Activated naive CD8-positive, alpha-beta T cell treated with anti-CD3 and anti-CD28 coated beads, Interleukin-2, amount 50 U/mL, for 24 hours (primary cell): Measurements from ENCODE around the gene CPO.

ENCODE experiments used
- ATAC-seq: fragments of 150-1000 bp; cut with Tn5 transposase; one replicate; pipeline ENCODE4 v1.10.0; 2021
- DNase-seq: peaks from one replicate; pipeline ENCODE4 v3.0.0; 2021
- H3K27ac Mint-ChIP-seq: one replicate; pipeline ENCODE4 v1.8.0; 2021; ENCODE audit warnings: mild to moderate bottlenecking, mixed read lengths
- H3K27me3 Mint-ChIP-seq: one replicate; pipeline ENCODE4 v1.8.0; 2021; ENCODE audit warnings: mixed read lengths
- H3K36me3 Mint-ChIP-seq: one replicate; pipeline ENCODE4 v1.8.0; 2021; ENCODE audit warnings: low read depth, mixed read lengths
- H3K4me1 Mint-ChIP-seq: one replicate; pipeline ENCODE4 v1.8.0; 2021; ENCODE audit warnings: mixed read lengths
- H3K4me3 Mint-ChIP-seq: one replicate; pipeline ENCODE4 v1.8.0; 2021; ENCODE audit warnings: mild to moderate bottlenecking, moderate library complexity, mixed read lengths
- H3K9me3 Mint-ChIP-seq: one replicate; pipeline ENCODE4 v1.8.0; 2021; ENCODE audit warnings: mixed read lengths

The CPO gene

DNA sequence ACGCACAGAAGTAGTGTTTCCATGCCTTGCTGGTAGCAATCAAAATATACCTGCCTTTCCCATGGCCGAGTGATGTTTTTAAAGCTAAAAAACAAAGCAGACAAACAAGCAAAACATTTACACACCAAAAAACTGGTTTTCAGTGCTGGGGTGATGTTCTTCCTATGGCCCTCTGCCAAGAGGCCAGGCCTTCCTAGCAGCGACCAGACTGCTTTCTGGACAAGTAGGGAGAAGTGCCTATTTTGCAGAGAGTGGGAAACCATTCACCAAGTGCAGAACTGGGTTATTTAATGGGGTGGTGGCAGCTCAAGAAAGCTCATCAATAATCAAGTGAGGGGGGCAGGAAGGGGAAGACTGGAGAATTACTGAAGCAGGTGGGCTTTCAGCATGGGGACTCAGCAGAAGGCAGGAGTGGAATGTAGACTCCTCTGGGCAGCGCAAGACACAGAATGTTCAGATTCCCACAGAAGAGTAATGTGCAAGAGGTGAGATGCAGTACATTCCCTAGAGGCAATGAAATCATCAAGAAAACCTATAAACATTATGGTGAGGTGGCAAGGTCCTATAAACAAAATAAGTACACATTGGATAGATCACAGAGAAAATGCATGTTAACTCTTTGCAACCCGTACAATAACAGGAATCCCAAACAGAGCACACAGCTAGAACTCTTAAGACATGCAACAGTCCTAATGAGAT, 44.0 kb downstream of the CPO start:
- peaks cover 5% of the 10 kb centered on the region for H3K27me3 Mint-ChIP-seq
- DNase-seq, result no peak
- no peaks in the 10 kb centered on the region for H3K9me3 Mint-ChIP-seq
- H3K36me3 Mint-ChIP-seq, result no peaks in the 10 kb centered on the region
- no peak overlapping the region for H3K27ac Mint-ChIP-seq
- no peak overlapping the region for H3K4me3 Mint-ChIP-seq
- H3K4me1 Mint-ChIP-seq, result peaks cover 20% of the 10 kb centered on the region
- no peak for ATAC-seq

DNA sequence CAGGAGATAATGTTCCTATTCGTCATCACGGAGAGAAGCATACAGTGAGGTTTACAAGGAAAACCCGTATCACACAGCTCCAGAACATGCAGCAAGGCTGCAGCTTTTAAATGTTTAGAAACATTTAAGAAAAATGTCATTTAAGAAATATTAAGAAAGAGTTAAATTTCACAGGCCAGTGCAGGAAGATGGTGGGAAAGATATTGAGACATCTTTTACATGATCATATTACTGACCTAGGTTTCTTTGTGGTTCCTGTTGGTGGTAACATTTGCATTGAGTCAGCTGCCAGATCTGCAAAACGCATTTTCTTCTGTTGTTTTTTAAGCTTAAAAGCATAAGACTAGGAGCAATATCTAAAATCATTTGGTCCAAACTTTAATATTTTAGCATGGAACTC, 44.9 kb downstream of the CPO start:
- no peaks in the 10 kb centered on the region for H3K27me3 Mint-ChIP-seq
- H3K4me3 Mint-ChIP-seq, result no peak overlapping the region
- ATAC-seq (no peak), DNase-seq (no peak)
- peaks cover 24% of the 10 kb centered on the region for H3K4me1 Mint-ChIP-seq
- H3K36me3 Mint-ChIP-seq, result no peaks in the 10 kb centered on the region
- no peak overlapping the region for H3K27ac Mint-ChIP-seq
- no peaks in the 10 kb centered on the region for H3K9me3 Mint-ChIP-seq

DNA sequence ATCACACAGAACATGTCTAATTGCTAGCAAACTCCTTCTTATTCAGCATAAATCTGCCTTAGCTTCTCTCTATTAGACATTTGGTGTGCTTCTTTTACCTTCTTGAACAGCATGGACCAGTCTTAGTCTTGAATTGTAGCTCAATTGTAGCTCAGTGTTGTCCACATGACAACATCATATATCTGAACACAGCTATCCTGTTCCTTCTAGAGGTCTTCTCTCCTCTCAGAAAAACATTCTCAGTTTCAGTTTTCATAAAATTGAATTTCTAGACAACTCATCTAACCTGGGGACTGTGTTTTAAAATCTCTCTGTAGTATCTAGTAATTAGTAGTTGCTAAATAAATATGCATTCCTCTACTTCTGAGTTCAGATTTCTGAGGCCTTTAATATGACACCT, 47.6 kb downstream of the CPO start:
- Mint-ChIP-seq H3K4me3 (no peak overlapping the region), H3K4me1 (peaks cover 31% of the 10 kb centered on the region), H3K27ac (no peak overlapping the region), H3K27me3 (no peaks in the 10 kb centered on the region), H3K36me3 (no peaks in the 10 kb centered on the region), H3K9me3 (no peaks in the 10 kb centered on the region)
- DNase-seq (no peak), ATAC-seq (no peak)

DNA sequence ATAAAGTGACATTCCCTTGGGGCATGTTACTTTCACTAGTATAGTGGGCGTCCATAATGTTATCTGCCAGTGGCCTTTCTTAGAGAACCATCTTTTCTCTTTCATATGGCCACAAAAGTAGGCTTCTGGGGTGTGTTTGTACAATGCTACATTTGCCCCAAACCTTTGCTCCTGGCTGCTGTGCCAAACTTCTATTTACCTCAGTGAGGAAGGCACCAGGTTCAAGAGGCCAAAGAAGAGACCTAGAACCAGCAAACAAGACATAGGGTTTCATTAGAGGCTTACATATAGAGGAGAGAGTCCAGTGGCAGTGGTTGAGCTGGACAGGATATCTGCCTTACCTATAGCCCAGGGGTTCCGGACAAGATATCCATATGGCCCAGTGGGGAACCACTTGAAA, 48.5 kb downstream of the CPO start:
- ATAC-seq, result no peak
- H3K27ac Mint-ChIP-seq, result no peak overlapping the region
- no peak overlapping the region for H3K4me3 Mint-ChIP-seq
- DNase-seq, result no peak
- H3K27me3 Mint-ChIP-seq, result no peaks in the 10 kb centered on the region
- no peaks in the 10 kb centered on the region for H3K9me3 Mint-ChIP-seq
- no peaks in the 10 kb centered on the region for H3K36me3 Mint-ChIP-seq
- H3K4me1 Mint-ChIP-seq, result peaks cover 31% of the 10 kb centered on the region

DNA sequence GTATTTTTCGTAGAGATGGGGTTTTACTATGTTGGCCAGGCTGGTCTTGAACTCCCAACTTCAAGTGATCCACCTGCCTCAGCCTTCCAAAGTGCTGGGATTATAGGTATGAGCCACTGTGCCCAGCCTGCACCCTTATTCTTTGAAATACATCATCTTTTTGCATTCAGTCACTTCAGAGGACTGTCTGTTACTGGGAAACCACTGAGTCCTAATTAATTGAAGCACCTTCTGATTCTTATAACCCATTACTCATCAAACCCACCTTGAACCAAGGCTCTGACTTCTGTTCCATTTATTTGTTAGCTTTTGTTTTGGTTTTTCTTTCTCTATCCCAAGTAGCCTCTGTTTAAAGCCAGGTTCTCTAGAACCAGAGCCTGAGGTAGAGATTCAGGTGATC, 49.6 kb downstream of the CPO start:
- no peak overlapping the region for H3K4me3 Mint-ChIP-seq
- no peaks in the 10 kb centered on the region for H3K27me3 Mint-ChIP-seq
- no peaks in the 10 kb centered on the region for H3K36me3 Mint-ChIP-seq
- H3K4me1 Mint-ChIP-seq, result peaks cover 31% of the 10 kb centered on the region
- no peaks in the 10 kb centered on the region for H3K9me3 Mint-ChIP-seq
- DNase-seq (no peak), ATAC-seq (no peak)
- H3K27ac Mint-ChIP-seq, result no peak overlapping the region

DNA sequence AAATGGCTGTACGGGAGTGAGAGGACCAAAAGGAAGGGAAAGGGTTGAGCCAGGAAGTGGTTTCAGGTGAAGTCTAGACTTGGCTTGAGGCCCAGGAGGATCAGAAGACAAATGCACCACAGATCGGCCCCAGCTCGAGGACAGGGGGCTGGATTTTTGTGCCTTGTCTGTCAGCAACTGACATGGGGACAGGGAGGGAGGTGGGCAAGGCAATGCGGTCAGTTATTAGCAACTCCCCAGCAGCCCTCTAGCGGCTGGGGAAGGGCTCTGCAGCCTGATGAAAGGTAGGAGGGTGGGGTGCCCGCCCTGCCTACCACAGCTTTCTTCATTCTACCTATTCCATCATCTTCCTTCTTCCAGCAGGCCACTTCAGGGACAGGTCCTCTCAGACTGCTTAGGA, 50.0 kb downstream of the CPO start:
- H3K4me3 Mint-ChIP-seq, result no peak overlapping the region
- H3K27ac Mint-ChIP-seq, result no peak overlapping the region
- H3K4me1 Mint-ChIP-seq, result peaks cover 28% of the 10 kb centered on the region
- DNase-seq (peak; percentile 22), ATAC-seq (peak; percentile 59)
- no peaks in the 10 kb centered on the region for H3K36me3 Mint-ChIP-seq
- no peaks in the 10 kb centered on the region for H3K9me3 Mint-ChIP-seq
- no peaks in the 10 kb centered on the region for H3K27me3 Mint-ChIP-seq

DNA sequence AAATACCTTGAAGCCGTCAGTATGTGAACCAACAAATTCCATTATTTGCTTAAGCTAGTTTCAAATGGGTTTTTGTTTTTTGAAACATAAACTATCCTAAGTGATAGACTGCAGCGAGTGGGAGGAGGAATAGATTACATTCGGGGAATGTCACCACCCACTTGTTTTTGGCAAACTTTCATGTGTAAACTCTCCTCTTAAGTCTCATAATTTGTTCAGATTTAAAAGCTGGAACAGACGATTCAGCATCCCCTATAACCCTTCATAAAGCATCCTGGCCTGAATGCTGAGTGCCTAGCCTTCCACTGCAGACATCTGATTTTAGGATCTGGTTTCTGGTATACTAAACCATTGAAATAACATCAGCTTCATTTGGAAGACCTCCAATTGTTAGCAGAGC, 51.0 kb downstream of the CPO start:
- Mint-ChIP-seq H3K9me3 (no peaks in the 10 kb centered on the region), H3K36me3 (no peaks in the 10 kb centered on the region), H3K4me1 (peaks cover 24% of the 10 kb centered on the region), H3K27me3 (no peaks in the 10 kb centered on the region), H3K27ac (no peak overlapping the region), H3K4me3 (no peak overlapping the region)
- DNase-seq, result no peak
- no peak for ATAC-seq

DNA sequence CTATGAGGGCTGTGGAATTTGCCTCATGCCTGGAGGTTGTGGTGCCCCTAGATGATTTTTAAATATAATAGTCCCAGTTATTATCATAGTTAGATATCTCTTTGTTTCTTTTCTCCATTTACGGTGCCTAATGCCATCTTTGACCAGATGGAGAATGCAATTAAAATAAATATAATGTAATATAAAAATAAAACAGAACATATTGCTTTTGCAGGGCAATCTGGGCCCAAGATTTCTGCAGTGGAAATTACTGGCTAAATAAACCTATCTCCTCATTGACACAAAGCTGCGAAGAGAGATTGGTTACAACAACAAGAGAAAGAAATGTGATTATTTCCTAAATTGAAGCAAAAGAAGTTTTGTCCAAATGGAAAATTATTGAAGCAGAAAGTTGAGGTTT, 51.8 kb downstream of the CPO start:
- no peak overlapping the region for H3K4me3 Mint-ChIP-seq
- peaks cover 22% of the 10 kb centered on the region for H3K4me1 Mint-ChIP-seq
- ATAC-seq (no peak), DNase-seq (no peak)
- no peak overlapping the region for H3K27ac Mint-ChIP-seq
- H3K27me3 Mint-ChIP-seq, result no peaks in the 10 kb centered on the region
- H3K9me3 Mint-ChIP-seq, result no peaks in the 10 kb centered on the region
- no peaks in the 10 kb centered on the region for H3K36me3 Mint-ChIP-seq

DNA sequence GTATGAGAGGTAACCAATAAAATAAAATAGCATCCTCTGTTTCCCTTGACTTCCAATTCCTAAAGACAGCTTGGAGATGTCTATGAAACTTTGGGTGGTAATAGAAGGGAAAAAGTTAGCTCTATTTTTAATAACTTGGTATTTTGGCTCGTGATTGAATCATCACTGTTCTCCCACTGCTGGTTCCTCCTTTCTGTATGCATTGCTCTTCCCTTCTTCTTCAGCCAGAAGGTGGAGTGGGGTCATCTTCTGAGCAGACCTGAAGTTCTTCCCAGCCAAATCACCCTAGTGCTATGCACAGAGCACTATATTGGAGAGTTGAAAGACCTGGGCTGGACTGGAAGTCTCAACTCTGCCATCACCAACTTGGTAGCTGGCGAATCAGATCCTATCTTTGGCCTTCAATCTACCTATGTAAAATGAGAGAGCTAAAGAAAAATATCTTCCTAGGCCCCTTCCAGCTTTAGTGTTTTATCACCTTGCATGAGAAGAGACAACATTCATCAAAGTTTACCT, 54.1 kb downstream of the CPO start:
- ATAC-seq (no peak), DNase-seq (no peak)
- Mint-ChIP-seq H3K36me3 (no peaks in the 10 kb centered on the region), H3K27me3 (peaks cover 3% of the 10 kb centered on the region), H3K4me3 (no peak overlapping the region), H3K9me3 (no peaks in the 10 kb centered on the region), H3K27ac (no peak overlapping the region), H3K4me1 (peaks cover 13% of the 10 kb centered on the region)

DNA sequence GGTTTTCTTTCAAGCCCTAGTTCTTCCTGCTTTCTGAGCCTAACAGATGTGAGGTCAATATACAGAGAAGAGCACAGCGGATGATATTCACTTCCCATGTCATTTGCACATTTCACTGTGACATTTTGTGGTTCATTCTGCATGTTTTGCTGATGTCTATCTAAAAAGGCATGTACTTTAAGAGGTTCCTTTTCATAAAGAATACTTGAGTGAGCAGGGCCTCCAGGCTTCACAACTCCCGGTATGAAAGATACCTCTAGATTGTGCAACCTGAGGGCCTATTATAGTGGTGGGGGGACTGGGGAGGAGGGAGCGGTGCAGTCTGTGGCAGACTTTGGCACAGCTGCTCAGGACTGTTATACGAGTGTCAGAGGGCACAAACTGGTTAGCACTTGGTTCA, 54.6 kb downstream of the CPO start:
- H3K36me3 Mint-ChIP-seq, result no peaks in the 10 kb centered on the region
- H3K9me3 Mint-ChIP-seq, result no peaks in the 10 kb centered on the region
- no peak for ATAC-seq
- H3K27me3 Mint-ChIP-seq, result peaks cover 3% of the 10 kb centered on the region
- peaks cover 11% of the 10 kb centered on the region for H3K4me1 Mint-ChIP-seq
- H3K4me3 Mint-ChIP-seq, result no peak overlapping the region
- no peak for DNase-seq
- H3K27ac Mint-ChIP-seq, result no peak overlapping the region

DNA sequence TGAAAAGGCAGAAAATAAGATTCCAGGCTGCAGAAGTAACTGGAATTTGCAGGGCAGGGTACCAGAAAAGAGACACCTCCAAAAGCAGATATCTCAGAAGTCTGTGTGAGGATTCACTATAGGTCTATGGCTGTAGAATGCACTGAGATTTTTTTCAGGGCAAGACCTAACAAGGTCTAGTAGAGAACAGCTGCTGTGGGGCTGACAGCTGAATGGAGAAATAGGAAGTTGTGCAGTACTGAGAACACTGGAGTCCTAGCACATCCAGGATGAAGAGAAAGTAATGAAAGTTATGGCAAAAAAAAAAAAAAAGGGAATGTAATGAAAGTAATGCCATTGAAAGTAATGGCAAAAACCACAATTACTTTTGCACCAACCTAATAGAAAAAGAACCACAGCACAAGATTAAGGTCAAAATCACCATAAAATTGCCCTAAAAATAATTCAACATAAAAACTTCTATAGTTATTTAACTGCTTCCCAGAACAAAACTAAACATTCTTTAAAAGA, 57.3 kb downstream of the CPO start:
- H3K36me3 Mint-ChIP-seq, result no peaks in the 10 kb centered on the region
- no peak overlapping the region for H3K27ac Mint-ChIP-seq
- H3K4me1 Mint-ChIP-seq, result peaks cover 2% of the 10 kb centered on the region
- DNase-seq (no peak), ATAC-seq (no peak)
- H3K4me3 Mint-ChIP-seq, result no peak overlapping the region
- H3K9me3 Mint-ChIP-seq, result no peaks in the 10 kb centered on the region
- H3K27me3 Mint-ChIP-seq, result peaks cover 3% of the 10 kb centered on the region

DNA sequence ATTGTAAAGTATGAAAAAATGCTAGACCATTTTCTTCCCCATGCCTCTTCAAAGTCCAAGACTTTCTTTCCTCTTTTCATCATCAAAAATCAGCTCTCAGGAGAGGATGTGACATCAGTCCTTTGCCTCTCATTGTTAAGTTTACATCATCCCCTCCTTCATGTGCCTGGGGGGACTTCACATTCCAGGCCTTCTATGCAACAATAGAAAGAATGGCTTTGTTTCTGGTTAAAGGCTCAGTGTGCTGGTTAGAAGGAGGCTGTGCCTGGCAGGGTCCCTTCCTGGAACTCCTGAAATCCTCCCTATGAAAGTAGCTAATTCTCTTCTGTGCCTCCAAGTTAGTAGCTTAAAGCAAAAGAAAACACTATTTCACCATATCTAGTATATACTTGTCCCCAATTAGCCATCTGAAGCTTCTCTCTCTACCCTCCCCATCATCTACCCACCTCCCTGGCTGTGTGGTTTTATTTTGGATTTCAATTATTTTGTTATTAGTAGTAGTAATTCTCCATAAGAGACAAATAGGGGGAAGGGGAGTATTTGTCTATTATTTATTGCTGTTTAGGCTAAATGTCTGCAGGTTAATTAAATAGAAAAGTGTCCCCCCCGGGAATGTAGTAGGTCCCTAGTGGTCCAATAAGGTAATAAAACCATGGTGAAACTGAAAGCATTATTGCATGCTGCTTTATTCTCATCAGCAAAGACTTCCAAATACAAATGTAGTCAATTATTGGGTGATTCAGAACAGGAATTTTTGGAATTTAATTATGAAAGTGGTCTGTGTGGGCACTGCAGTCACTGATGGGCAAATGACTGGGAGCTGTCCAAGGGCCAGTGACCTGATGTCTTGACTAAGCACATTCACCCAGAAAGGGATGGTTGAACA, 69.0 kb downstream of the CPO start:
- no peaks in the 10 kb centered on the region for H3K9me3 Mint-ChIP-seq
- H3K36me3 Mint-ChIP-seq, result no peaks in the 10 kb centered on the region
- no peak overlapping the region for H3K27ac Mint-ChIP-seq
- no peak overlapping the region for H3K4me3 Mint-ChIP-seq
- no peaks in the 10 kb centered on the region for H3K4me1 Mint-ChIP-seq
- DNase-seq, result no peak
- H3K27me3 Mint-ChIP-seq, result peaks cover under 1% of the 10 kb centered on the region
- no peak for ATAC-seq

DNA sequence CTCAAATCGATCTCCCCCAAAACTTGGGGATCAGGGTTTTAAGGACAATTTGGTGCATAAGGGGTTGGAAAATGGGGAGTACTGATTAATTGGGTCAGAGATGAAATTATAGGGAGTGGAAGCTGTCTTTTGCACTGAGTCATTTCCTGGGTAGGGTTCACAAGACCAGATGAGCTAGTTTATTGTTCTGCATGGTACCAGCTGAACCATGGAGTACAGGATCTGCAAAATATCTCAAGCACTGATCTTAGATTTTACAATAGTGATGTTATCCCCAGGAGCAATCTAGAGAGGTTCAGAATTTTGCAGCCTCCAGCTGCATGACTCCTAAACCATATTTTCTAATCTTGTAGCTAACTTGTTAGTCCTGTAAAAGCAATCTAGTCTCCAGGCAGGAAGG, 73.1 kb downstream of the CPO start:
- ATAC-seq, result no peak
- Mint-ChIP-seq H3K4me3 (no peak overlapping the region), H3K9me3 (no peaks in the 10 kb centered on the region), H3K27ac (no peak overlapping the region), H3K36me3 (no peaks in the 10 kb centered on the region), H3K4me1 (no peaks in the 10 kb centered on the region), H3K27me3 (peaks cover 3% of the 10 kb centered on the region)
- DNase-seq, result no peak

DNA sequence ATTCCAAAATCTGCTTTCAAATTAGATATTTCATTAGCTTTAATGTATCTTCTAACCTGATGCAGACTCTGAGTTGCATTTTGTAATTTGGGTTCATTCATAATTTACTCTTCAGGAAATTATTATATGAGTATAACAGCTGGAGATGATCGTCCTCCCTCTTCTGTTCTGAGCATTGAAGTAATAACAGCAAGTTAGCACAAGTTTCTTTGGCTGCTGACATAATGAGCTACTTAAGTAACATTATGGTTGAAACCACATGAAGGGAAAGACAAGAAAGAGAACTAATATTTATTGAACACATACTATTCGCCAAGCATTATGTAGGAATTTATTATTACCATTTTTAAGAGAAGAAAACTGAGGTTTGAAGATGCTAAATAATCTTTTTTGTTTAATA, 75.1 kb downstream of the CPO start:
- ATAC-seq, result no peak
- no peak for DNase-seq
- Mint-ChIP-seq H3K9me3 (peaks cover 8% of the 10 kb centered on the region), H3K4me1 (no peaks in the 10 kb centered on the region), H3K4me3 (no peak overlapping the region), H3K27ac (no peak overlapping the region), H3K36me3 (no peaks in the 10 kb centered on the region), H3K27me3 (peaks cover 3% of the 10 kb centered on the region)

DNA sequence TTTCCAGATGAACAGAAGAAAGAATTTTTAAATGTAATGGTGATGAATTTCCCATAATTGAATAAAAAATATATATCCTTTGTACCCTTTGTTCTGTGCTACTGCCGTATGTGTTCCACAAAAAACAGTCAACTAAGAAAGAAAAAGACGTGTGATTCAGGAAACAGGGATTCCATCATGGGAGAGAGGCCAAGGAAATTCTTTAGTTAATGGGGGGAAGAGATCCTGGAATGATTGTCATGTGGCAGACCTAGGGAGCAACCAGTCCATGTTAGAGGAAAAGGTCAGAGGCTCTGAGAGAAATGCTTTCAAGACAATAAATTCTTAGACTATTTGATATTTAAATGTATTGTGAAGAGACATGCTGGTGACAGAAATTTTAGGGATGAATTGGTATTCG, 76.6 kb downstream of the CPO start:
- Mint-ChIP-seq H3K27ac (no peak overlapping the region), H3K9me3 (peaks cover 8% of the 10 kb centered on the region), H3K36me3 (no peaks in the 10 kb centered on the region), H3K4me1 (no peaks in the 10 kb centered on the region), H3K27me3 (peaks cover 3% of the 10 kb centered on the region), H3K4me3 (no peak overlapping the region)
- ATAC-seq (no peak), DNase-seq (no peak)
